Measurements from ENCODE around the gene STAC2.

Gene STAC2

DNA sequence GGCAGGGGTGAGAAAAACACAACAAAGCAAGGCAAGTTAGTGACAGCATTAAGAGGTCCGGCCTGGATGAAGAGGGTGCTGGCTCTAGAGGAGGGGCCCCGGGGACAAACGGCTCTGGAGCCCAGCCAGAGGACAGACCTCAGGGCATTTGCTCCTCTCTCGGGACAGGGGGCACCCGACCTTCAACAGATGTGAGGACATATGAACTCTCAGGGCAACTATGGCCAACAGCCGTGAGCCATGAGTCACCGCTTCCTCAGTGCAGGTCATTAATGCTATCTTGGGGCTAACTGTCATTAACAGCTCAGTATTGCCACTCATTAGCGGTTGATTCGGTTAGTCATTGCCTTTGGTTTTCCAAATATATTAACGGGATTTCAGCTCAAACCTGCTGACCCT is 50.1 kb downstream of the STAC2 start:
- no peak for DNase-seq (ENCODE audit: low read depth)
- H3K4me3 ChIP-seq (ENCODE audit: low read depth, low read length) = no peak overlapping the region
- TF ChIP-seq, protein P1, sequence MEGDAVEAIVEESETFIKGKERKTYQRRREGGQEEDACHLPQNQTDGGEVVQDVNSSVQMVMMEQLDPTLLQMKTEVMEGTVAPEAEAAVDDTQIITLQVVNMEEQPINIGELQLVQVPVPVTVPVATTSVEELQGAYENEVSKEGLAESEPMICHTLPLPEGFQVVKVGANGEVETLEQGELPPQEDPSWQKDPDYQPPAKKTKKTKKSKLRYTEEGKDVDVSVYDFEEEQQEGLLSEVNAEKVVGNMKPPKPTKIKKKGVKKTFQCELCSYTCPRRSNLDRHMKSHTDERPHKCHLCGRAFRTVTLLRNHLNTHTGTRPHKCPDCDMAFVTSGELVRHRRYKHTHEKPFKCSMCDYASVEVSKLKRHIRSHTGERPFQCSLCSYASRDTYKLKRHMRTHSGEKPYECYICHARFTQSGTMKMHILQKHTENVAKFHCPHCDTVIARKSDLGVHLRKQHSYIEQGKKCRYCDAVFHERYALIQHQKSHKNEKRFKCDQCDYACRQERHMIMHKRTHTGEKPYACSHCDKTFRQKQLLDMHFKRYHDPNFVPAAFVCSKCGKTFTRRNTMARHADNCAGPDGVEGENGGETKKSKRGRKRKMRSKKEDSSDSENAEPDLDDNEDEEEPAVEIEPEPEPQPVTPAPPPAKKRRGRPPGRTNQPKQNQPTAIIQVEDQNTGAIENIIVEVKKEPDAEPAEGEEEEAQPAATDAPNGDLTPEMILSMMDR (IDR thresholded peaks at IDR 0.05; ENCODE audit: low read depth, low read length, missing control alignments) = no peak

DNA sequence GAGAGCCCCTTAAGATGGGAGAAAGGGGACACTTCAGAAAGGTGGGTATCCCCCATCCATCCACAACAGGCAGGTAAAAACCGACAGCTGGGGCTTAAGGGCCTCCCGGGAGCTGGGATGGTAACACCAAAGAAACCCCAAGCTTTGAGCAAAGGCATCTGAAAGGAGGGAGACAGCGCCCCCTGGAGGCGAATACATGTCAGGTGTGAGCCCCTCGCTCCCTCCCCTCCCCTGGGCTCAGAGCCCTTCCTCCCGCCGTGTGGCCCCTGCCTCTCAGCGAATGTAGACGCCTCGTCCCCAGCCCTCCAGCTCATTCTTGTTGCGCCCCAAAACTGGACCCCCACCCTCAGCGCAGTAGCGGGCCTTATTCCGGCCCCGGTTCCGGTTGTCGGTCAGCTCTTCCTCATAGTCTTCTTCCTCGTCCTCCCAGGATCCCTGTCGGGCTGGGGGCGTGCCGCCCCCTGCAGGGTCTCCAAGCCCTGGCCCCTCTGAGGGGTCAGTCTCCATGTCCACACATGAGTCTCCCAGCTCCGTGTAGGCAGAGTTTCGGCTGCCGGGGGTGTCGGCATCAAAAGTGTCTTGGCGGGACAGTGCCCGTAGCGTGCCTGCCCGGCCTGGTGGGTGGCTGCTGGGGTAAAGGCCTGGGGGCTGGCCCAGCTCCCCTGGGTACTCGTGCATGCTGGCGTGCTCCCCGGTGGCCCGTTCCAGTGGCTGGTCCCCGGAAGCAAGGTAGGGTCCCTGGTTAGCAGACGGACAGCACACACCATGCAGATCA is 50.6 kb downstream of the STAC2 start:
- TF ChIP-seq, protein P1 (IDR thresholded peaks at IDR 0.05; ENCODE audit: low read depth, low read length, missing control alignments) = peak; percentile 92
- no peak overlapping the region for H3K4me3 ChIP-seq (ENCODE audit: low read depth, low read length)
- DNase-seq (ENCODE audit: low read depth) = no peak

DNA sequence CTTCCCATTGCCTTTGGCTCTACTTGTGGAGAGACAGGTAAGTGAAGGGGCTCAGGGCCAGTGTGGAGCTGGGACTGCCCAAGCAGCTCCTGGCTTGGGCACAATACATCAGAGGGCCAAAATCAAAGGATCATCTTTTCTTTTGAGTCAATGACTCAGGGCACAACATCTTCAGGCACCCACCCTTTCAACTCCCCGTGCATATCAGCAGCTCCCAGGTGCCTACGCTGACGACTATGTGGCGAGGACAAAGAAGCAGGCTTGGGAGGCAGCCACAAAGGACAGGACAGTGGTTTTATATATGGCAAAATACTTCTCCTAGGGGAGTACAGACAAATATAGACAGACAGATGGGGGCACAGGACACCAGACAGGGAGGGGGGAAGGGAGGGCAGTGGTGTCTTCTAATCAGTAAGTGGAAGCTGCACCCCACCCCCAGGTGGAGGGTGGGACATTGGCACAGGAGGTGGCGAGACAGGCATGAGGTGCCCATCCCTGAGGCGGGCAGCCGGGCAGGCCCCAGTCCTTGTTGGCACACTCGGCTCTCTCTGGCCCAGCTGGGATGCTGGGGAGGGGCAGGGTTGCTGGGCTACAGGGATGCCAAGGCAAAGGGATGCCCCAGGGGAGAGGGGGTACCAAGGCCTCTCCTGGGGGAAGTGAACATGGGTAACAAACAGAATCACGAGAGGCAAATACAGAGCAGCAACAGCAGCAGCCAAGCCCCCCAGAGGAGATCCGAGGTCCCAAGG is 52.0 kb downstream of the STAC2 start:
- H3K4me3 ChIP-seq (ENCODE audit: low read depth, low read length) = no peak overlapping the region
- TF ChIP-seq, protein P1 (IDR thresholded peaks at IDR 0.05; ENCODE audit: low read depth, low read length, missing control alignments) = no peak
- DNase-seq (ENCODE audit: low read depth) = no peak

DNA sequence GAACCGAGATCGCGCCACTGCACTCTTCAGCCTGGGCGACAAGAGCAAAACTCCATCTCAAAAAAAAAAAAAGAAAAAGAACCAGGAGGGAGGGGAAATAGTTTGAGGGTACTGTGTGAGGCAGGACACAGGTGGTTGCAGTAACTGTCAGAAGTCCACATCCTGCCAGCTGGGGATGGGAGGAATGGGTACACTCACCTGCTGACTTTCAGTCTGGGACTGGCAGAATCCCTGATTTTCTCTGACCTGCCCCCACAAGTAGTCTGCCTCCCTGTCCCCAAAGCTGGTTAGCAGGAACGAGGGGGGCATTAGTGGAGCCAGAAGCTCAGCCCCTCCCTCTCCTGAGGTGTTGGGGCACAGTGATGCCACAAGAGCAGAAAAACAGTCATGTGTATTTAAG is 52.7 kb downstream of the STAC2 start:
- DNase-seq (ENCODE audit: low read depth) = no peak
- TF ChIP-seq, protein P1 (IDR thresholded peaks at IDR 0.05; ENCODE audit: low read depth, low read length, missing control alignments) = no peak
- H3K4me3 ChIP-seq (ENCODE audit: low read depth, low read length) = no peak overlapping the region

DNA sequence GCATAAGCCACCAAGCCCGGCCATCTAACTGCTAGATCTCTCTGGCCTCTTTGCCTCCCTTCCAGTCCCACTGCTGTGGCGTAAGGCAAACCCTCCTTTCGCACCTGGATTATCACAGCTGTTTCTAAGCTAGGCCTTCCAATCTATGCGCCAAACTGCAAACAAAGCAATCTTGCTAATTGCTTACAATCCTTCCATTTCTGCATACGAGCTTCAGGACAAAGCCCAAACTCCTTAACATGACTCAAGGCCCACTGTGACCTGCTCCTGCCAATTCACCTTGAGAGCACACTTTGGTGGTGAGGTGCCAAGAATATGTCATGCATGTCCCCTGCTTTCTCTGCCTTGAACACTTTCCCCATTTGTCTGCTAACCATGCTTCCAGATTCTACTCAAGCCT is 53.8 kb downstream of the STAC2 start:
- DNase-seq (ENCODE audit: low read depth) = no peak
- TF ChIP-seq, protein P1 (IDR thresholded peaks at IDR 0.05; ENCODE audit: low read depth, low read length, missing control alignments) = no peak
- H3K4me3 ChIP-seq (ENCODE audit: low read depth, low read length) = no peak overlapping the region

DNA sequence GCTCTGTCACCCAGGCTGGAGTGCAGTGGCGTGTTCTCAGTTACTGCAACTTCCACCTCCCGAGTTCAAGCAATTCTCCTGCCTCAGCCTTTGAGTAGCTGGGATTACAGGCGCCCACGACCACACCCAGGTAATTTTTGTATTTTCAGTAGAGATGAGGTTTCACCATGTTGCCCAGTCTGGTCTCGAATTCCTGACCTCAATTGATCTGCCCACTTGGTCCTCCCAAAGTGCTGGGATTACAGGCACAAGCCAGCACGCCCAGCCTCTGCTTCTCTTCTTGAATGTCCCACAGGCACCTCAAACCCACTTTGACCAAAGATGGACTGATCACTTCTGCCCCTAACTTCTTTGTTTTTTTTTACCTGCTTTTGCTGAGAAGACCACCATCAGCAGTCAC is 55.2 kb downstream of the STAC2 start:
- H3K4me3 ChIP-seq (ENCODE audit: low read depth, low read length) = no peak overlapping the region
- TF ChIP-seq, protein P1 (IDR thresholded peaks at IDR 0.05; ENCODE audit: low read depth, low read length, missing control alignments) = no peak
- no peak for DNase-seq (ENCODE audit: low read depth)

Data from GM12864 (cell line).